Subcutaneous abdominal adipose tissue (tissue), 5 donors: ENCODE data around the gene CLIC6.

Experiments
- H3K27ac ChIP-seq: one replicate; pipeline ENCODE4 v1.7.0; 2013; ENCODE audit warnings: low read depth, mild to moderate bottlenecking, inconsistent platforms, low read length, moderate library complexity
- H3K27me3 ChIP-seq, 5 donors: one replicate each; pipeline ENCODE4 v1.7.0; 2013; ENCODE audit warnings: low read length in 5 of 5, inconsistent platforms in 1 of 5; ENCODE audit not compliant: control insufficient read depth in 5 of 5, insufficient read depth in 4 of 5
- H3K36me3 ChIP-seq, 5 donors: one replicate each; pipeline ENCODE4 v1.7.0; 2013; ENCODE audit warnings: low read length in 5 of 5; ENCODE audit not compliant: control insufficient read depth in 5 of 5, insufficient read depth in 5 of 5
- H3K4me1 ChIP-seq, 5 donors: one replicate each; pipeline ENCODE4 v1.7.0; 2013; ENCODE audit warnings: low read length in 5 of 5, mild to moderate bottlenecking in 3 of 5, moderate library complexity in 1 of 5; ENCODE audit not compliant: control insufficient read depth in 5 of 5, insufficient read depth in 5 of 5
- H3K4me3 ChIP-seq, 5 donors: one replicate each; pipeline ENCODE4 v1.7.0; 2013; ENCODE audit warnings: low read length in 5 of 5, low read depth in 1 of 5
- H3K9ac ChIP-seq, 5 donors: one replicate each; pipeline ENCODE4 v1.7.0; 2013; ENCODE audit warnings: low read length in 5 of 5, mild to moderate bottlenecking in 4 of 5, moderate library complexity in 3 of 5
- H3K9me3 ChIP-seq, 5 donors: one replicate each; pipeline ENCODE4 v1.7.0; 2013; ENCODE audit warnings: low read length in 5 of 5; ENCODE audit not compliant: control insufficient read depth in 5 of 5
- donor health status: healthy.
- donor health status: healthy.
- donor health status: healthy.
- donor health status: healthy.
- donor health status: healthy.

Gene CLIC6

DNA sequence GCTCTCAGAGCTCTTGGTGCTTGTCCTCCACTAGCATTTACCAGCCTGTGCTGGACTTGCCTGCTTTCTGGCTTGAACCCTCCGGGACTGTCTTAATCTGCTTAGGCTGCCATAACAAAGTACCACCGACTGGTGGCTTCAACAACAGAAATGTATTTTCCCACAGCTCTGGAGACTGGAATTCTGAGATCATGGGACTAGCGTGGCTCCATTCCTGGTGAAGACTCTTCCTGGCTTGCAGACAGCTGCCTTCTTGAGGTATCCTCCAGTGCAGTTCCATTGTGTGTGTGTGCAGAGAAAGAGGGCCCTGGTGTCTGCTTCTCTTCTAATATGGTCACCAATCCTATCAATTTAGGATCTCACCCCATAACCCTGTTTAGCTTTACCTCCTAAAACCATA, 31.8 kb upstream of the CLIC6 start:
- Histone ChIP-seq H3K9me3 (no peaks in the 10 kb centered on the region), H3K27ac (no peak overlapping the region), H3K9ac (no peak overlapping the region), H3K27me3 (peaks cover 0 to 10% (median 0%) of the 10 kb centered on the region in 5 donors), H3K36me3 (no peaks in the 10 kb centered on the region), H3K4me1 (peaks cover 0 to 6% (median 3%) of the 10 kb centered on the region in 5 donors), H3K4me3 (no peak overlapping the region)

DNA sequence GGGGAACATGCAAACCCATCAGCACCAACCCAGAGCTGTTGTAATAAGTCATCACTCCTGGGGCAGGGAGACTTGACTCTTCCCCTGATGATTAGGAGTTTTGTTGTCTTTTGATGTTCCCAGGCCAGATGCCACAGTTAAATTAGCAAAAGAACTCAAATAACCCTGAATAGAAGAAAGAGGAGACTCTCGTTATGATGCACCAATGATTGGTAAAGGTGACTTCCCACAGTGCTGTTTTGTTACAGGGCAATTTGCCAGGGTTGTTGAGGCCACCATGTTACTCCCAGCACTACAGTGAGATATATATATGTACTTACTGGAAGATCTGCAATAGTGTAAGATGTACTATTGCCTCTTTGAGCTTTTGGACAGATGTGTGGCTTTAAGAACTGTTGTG, 29.5 kb upstream of the CLIC6 start:
- Histone ChIP-seq H3K9ac (no peak overlapping the region), H3K27me3 (peaks cover 0 to 6% (median 0%) of the 10 kb centered on the region in 5 donors), H3K4me3 (no peak overlapping the region), H3K36me3 (no peaks in the 10 kb centered on the region), H3K27ac (no peak overlapping the region), H3K4me1 (peaks cover 0 to 6% (median 3%) of the 10 kb centered on the region in 5 donors), H3K9me3 (no peaks in the 10 kb centered on the region)

GRCh38 chr21:34639882-34640788, 28.7 kb upstream of the CLIC6 start:
- Histone ChIP-seq H3K4me3 (no peak overlapping the region), H3K4me1 (peaks cover 0 to 6% (median 3%) of the 10 kb centered on the region in 5 donors), H3K36me3 (no peaks in the 10 kb centered on the region)

GRCh38 chr21:34640858-34641257, 27.9 kb upstream of the CLIC6 start:
- Histone ChIP-seq H3K36me3 (no peaks in the 10 kb centered on the region), H3K9ac (no peak overlapping the region), H3K9me3 (no peaks in the 10 kb centered on the region), H3K27me3 (no peaks in the 10 kb centered on the region), H3K27ac (no peak overlapping the region), H3K4me1 (peaks cover 0 to 6% (median 3%) of the 10 kb centered on the region in 5 donors), H3K4me3 (no peak overlapping the region)

More at GRCh38 chr21:34639882-34640788, 28.7 kb upstream of the CLIC6 start:
- no peak overlapping the region for H3K9ac ChIP-seq
- no peak overlapping the region for H3K27ac ChIP-seq
- peaks cover 0 to 5% (median 0%) of the 10 kb centered on the region in 5 donors for H3K27me3 ChIP-seq
- no peaks in the 10 kb centered on the region for H3K9me3 ChIP-seq

DNA sequence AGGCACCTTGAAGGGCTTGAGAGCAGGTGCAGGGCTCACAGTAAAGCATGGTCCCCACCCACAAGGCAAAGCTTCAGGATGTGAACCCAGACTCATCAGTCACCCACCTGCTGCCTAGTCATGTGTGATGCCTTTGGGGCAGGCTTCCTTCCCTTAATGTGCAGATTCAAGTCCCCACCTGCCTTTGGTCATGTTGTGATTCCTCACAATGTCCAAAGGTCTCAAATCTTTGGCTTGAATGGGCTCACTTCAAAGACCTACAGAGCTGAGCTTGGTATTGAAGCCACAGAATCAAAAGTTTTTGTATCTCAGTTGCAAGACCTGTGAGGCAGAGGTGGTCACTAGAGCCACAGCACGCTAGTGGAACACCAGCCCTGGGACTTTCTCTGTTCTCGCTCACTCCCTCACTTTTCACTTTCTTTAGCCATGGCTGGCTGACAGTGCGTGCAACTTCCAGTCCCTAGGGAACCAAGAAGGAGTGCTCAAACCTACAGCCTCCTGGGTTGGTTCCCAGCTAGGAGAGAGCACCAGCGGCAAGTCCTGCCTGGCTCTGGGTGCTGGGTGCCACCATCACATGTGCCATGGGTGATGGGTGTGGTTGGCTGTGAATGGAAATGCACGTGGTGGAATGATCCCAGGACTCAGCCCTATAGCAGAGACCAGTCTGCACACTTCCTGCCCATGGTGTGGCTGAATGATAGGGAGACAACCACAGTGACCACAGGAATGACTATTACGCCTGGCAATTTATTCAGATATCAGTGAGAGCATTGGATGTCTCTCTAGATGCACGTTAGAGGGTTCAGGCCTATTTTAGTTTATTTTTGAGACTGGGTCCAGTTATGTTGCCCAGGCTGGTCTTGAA, 26.4 kb upstream of the CLIC6 start:
- peaks cover 0 to 6% (median 3%) of the 10 kb centered on the region in 5 donors for H3K4me1 ChIP-seq
- H3K36me3 ChIP-seq = no peaks in the 10 kb centered on the region
- no peak overlapping the region for H3K27ac ChIP-seq
- no peaks in the 10 kb centered on the region for H3K9me3 ChIP-seq
- no peak overlapping the region for H3K4me3 ChIP-seq
- no peak overlapping the region for H3K9ac ChIP-seq
- peaks cover 0 to 3% (median 0%) of the 10 kb centered on the region in 5 donors for H3K27me3 ChIP-seq

- H3K9ac ChIP-seq = no peak overlapping the region
- no peaks in the 10 kb centered on the region for H3K9me3 ChIP-seq
- peaks cover 0 to 6% (median 3%) of the 10 kb centered on the region in 5 donors for H3K4me1 ChIP-seq
- H3K27ac ChIP-seq = no peak overlapping the region
- no peaks in the 10 kb centered on the region for H3K36me3 ChIP-seq
- no peak overlapping the region for H3K4me3 ChIP-seq
- peaks cover 0 to 9% (median 2%) of the 10 kb centered on the region in 5 donors for H3K27me3 ChIP-seq
Observed at GRCh38 chr21:34644825-34645224, 24.0 kb upstream of the CLIC6 start.

GRCh38 chr21:34647555-34647954, 21.2 kb upstream of the CLIC6 start:
- no peak overlapping the region for H3K27ac ChIP-seq

DNA sequence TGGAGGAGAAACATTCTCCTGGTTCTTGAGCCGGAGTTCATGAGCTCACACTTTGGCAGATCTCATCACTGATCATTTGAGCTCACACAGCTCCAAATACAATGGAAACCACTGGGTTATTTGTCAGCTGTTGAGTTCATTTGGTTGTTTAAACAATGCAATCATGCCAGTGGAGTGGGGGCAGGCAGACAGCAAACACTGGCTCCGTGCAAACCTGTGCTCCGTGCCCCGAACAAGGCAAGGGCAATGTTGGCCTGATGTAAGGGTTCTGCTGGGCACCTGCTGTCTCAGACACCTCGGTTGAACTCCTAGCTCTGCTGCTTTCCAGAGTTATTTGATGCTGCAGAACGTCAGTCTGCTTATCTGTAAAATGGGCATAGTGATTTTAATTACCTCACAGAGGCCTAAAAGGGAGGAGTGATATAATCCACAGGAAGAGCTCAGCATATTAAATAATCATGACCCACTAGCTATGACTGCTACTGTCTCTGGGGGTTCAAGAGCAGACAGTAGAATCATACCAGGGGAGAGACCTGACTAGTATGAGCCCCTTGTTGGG, 20.0 kb upstream of the CLIC6 start:
- Histone ChIP-seq H3K27me3 (peaks cover 0 to 11% (median 3%) of the 10 kb centered on the region in 5 donors), H3K36me3 (no peaks in the 10 kb centered on the region), H3K9me3 (peaks cover 2 to 13% (median 6%) of the 10 kb centered on the region in 5 donors), H3K4me1 (no peaks in the 10 kb centered on the region), H3K27ac (no peak overlapping the region), H3K4me3 (no peak overlapping the region), H3K9ac (no peak overlapping the region)

More at GRCh38 chr21:34647555-34647954, 21.2 kb upstream of the CLIC6 start:
- Histone ChIP-seq H3K36me3 (no peaks in the 10 kb centered on the region), H3K27me3 (peaks cover 0 to 10% (median 3%) of the 10 kb centered on the region in 5 donors), H3K9me3 (peaks cover 1 to 10% (median 6%) of the 10 kb centered on the region in 5 donors), H3K9ac (no peak overlapping the region), H3K4me3 (no peak overlapping the region), H3K4me1 (no peaks in the 10 kb centered on the region)

- H3K27me3 ChIP-seq = peaks cover 0 to 11% (median 3%) of the 10 kb centered on the region in 5 donors
- H3K27ac ChIP-seq = no peak overlapping the region
- peaks cover 2 to 13% (median 6%) of the 10 kb centered on the region in 5 donors for H3K9me3 ChIP-seq
- no peak overlapping the region for H3K9ac ChIP-seq
- H3K4me3 ChIP-seq = no peak overlapping the region
- no peaks in the 10 kb centered on the region for H3K4me1 ChIP-seq
- H3K36me3 ChIP-seq = no peaks in the 10 kb centered on the region
Observed at GRCh38 chr21:34649400-34649799, 19.4 kb upstream of the CLIC6 start.
